Measurements from ENCODE around the gene ZFAND3.

DNA sequence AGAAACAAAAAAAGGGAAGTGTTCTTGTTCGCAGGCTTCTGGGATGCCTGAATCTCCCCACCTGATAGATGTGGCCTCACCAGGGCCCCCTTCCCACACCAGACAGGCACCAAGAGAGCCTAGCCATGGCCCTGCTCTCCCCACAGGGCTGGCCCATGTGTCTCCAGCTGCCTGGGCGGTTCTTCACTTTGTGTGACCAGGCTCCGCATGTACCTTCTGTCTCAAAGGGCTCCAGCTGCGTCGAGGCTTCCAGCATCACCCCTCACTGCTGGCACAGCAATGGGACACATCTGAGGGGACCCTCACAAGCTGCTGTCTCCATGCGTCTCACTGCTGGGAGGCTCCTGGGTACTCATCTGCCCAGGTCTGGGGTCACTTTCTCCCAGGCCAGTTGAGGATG is 362.9 kb downstream of the ZFAND3 start:
- TF ChIP-seq, protein P1, sequence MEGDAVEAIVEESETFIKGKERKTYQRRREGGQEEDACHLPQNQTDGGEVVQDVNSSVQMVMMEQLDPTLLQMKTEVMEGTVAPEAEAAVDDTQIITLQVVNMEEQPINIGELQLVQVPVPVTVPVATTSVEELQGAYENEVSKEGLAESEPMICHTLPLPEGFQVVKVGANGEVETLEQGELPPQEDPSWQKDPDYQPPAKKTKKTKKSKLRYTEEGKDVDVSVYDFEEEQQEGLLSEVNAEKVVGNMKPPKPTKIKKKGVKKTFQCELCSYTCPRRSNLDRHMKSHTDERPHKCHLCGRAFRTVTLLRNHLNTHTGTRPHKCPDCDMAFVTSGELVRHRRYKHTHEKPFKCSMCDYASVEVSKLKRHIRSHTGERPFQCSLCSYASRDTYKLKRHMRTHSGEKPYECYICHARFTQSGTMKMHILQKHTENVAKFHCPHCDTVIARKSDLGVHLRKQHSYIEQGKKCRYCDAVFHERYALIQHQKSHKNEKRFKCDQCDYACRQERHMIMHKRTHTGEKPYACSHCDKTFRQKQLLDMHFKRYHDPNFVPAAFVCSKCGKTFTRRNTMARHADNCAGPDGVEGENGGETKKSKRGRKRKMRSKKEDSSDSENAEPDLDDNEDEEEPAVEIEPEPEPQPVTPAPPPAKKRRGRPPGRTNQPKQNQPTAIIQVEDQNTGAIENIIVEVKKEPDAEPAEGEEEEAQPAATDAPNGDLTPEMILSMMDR (IDR thresholded peaks at IDR 0.05; ENCODE audit: poor library complexity) = no peak
- no peak for TF ChIP-seq EZH2 (IDR thresholded peaks at IDR 0.05; ENCODE audit: borderline replicate concordance)

All from hepatocyte (in vitro differentiated cells).